ENCODE results near the gene C1QTNF1.

DNA sequence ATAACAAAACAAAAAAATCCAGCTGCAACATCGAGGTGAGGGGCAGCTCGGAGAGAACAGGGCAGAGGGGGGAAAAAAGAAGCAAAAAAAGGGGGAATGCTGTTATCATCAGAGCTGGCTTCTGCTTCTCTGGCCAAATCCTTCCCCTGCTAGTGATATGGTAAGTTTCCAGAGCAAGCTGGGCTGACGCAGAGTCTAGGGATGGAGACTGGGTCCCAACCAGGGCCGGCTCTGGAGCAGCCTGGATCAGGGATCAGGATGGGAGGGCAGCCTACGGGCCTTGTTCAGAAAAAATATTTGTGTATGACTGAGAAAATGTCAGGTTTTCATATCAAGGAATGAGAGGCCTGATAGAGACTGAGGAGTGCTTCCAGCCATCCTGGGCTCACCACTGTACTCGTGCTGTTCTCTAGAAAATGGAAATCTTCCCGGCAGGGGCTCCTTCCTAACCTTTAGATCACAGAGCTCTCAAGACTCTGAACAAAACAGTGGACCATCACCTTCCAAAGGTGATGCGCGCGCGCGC, 726 bp upstream of the C1QTNF1 start:
- TF ChIP-seq, protein P1, sequence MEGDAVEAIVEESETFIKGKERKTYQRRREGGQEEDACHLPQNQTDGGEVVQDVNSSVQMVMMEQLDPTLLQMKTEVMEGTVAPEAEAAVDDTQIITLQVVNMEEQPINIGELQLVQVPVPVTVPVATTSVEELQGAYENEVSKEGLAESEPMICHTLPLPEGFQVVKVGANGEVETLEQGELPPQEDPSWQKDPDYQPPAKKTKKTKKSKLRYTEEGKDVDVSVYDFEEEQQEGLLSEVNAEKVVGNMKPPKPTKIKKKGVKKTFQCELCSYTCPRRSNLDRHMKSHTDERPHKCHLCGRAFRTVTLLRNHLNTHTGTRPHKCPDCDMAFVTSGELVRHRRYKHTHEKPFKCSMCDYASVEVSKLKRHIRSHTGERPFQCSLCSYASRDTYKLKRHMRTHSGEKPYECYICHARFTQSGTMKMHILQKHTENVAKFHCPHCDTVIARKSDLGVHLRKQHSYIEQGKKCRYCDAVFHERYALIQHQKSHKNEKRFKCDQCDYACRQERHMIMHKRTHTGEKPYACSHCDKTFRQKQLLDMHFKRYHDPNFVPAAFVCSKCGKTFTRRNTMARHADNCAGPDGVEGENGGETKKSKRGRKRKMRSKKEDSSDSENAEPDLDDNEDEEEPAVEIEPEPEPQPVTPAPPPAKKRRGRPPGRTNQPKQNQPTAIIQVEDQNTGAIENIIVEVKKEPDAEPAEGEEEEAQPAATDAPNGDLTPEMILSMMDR (IDR thresholded peaks at IDR 0.05; ENCODE audit: poor library complexity), result no peak
- TF ChIP-seq EZH2phosphoT487 (IDR thresholded peaks at IDR 0.05; ENCODE audit: low read depth, severe bottlenecking, unreplicated experiment) (no peak), EZH2 (IDR thresholded peaks at IDR 0.05; ENCODE audit: borderline replicate concordance) (no peak)

Measured in hepatocyte (in vitro differentiated cells).